Left lobe of liver (tissue), 2 donors: ENCODE data around the gene BTBD19. TPM values are rescaled to one million over a fixed set of nuclear protein-coding genes. Genes with fewer than 3 reads are reported as not detected.
"Not testable (repeated sequence)": the region's sequence is repeated elsewhere in the genome, so short reads cannot be mapped to it uniquely, and the experiment has no call there.

Source experiments
- ATAC-seq: fragments of 200-7000 bp; cut with Tn5 transposase; one replicate; pipeline ENCODE4 v1.9.1; 2020; ENCODE audit warnings: mild to moderate bottlenecking, moderate library complexity
- DNase-seq: peaks from one replicate; pipeline ENCODE4 v3.0.0-alpha.2; 2020; ENCODE audit warnings: low spot score
- total RNA-seq: library from RNA; stranded (reverse); gene quantifications from one replicate; pipeline ENCODE4 v1.2.1, GENCODE V29; 2021
- donor health status: DM: no; HTN: no; CAD: no; lungs with moderate emphysema.
- donor health status: DM: no; HTN: yes; CAD: no.

Gene BTBD19
- 7.8 TPM for total RNA-seq

GRCh38 chr1:44808063-44808937, at the start of gene BTBD19:
TSS of gene BTBD19 (plus strand) at chr1:44808523. CDS start at chr1:44808821, 298 bp downstream.
- DNase-seq: peak; percentile 84
- ATAC-seq: peak; percentile 53

GRCh38 chr1:44759077-44759476, 49.2 kb upstream of the BTBD19 start:
- DNase-seq (no peak), ATAC-seq (no peak)

- ATAC-seq (no peak), DNase-seq (no peak)
Observed at GRCh38 chr1:44760876-44761275, 47.4 kb upstream of the BTBD19 start.

- DNase-seq, ATAC-seq: not testable (repeated sequence)
Observed at GRCh38 chr1:44766421-44766820, 41.9 kb upstream of the BTBD19 start.

GRCh38 chr1:44775078-44775929, 33.0 kb upstream of the BTBD19 start, which contains the start of gene RPS8:
TSS of gene RPS8 (plus strand) at chr1:44775540. CDS start at chr1:44775597, 57 bp downstream.
- peak; percentile 96 for ATAC-seq
- DNase-seq: peak; percentile 93

- DNase-seq (no peak), ATAC-seq (no peak)
Observed at GRCh38 chr1:44775930-44776729, 32.2 kb upstream of the BTBD19 start.

GRCh38 chr1:44776730-44777068, 31.6 kb upstream of the BTBD19 start:
- no peak for ATAC-seq
- DNase-seq: no peak

- DNase-seq (no peak), ATAC-seq (no peak)
Observed at GRCh38 chr1:44777547-44777946, 30.8 kb upstream of the BTBD19 start.

GRCh38 chr1:44777969-44778635, 30.2 kb upstream of the BTBD19 start:
- DNase-seq (no peak), ATAC-seq (no peak)

- DNase-seq: no peak
- ATAC-seq: no peak
Observed at GRCh38 chr1:44778705-44779576, 29.4 kb upstream of the BTBD19 start.

- DNase-seq (no peak), ATAC-seq (no peak)
Observed at GRCh38 chr1:44780583-44781121, 27.7 kb upstream of the BTBD19 start.

GRCh38 chr1:44783697-44784093, 24.6 kb upstream of the BTBD19 start:
- DNase-seq: no peak
- ATAC-seq: peak; percentile 8

- DNase-seq (no peak), ATAC-seq (peak; percentile 23)
Observed at GRCh38 chr1:44784094-44785028, 24.0 kb upstream of the BTBD19 start.

- no peak for DNase-seq
- ATAC-seq: no peak
Observed at GRCh38 chr1:44785029-44785380, 23.3 kb upstream of the BTBD19 start.

- DNase-seq (no peak), ATAC-seq (no peak)
Observed at GRCh38 chr1:44785501-44786137, 22.7 kb upstream of the BTBD19 start.

GRCh38 chr1:44786138-44786840, 22.0 kb upstream of the BTBD19 start:
- ATAC-seq (peak; percentile 81), DNase-seq (no peak)

- ATAC-seq: no peak
- DNase-seq: no peak
Observed at GRCh38 chr1:44786841-44787426, 21.4 kb upstream of the BTBD19 start.
